HK-2 (cell line): ENCODE results near the gene HPRT1.

Experiments used
- DNase-seq: peaks from one replicate; pipeline ENCODE4 v3.0.0-alpha.2; 2018; ENCODE audit not compliant: unreplicated experiment

The HPRT1 gene

DNA sequence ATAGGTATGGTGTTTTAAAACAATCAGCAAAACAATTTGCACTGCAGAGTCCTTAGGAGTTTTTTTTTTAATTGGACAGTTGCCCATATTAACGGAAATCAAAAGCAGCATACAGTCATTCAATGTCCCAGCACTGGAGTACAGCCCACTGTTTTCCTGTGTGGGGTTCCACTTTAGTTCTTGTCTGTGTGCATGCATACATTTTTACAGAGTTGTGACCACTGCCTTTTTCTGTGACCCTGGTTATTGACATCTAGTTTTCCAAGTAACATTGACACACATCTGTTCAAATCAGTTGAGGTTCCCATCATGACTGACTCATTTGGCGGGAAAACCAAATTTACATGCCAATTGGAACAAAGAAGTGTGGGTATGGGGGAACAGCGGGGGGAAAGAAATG, 83.3 kb downstream of the HPRT1 start:
- DNase-seq = no peak

- DNase-seq = no peak
These were observed 84.2 kb downstream of the HPRT1 start for GRCh38 chrX:134544135-134544512.

DNA sequence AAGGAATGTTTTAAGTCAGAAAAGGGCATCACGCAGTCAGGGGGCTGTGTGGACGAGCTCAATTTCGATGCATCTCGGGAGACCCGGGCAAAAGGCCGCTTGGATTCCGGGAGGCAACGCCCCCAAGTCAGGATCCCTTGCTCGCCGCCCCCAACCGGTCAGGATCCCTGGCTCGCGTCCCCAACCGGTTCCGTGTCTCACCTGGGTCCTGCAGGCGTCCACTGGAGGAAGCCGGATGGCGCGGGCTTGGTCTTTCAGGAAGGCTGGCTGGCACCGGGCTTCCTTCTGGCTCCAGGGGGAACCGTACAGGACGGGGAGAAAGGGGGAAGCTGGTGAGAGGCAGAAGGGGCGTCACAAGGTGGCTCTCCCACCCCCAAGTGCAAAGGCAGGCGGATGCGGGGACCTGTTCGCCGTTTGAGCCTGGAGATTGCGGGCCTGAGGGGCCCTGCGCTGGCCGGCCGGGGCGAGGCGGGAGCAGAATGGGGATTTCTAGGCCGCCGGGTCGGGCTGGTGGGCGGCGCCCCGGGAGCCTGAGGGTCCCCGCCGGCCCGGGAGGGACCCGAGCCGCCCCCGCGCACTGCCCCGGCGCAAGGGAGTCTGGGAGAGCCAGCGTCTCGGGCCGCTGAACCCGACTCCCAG, 84.7 kb downstream of the HPRT1 start:
- no peak for DNase-seq

GRCh38 chrX:134545510-134545909, 85.5 kb downstream of the HPRT1 start:
- no peak for DNase-seq

DNA sequence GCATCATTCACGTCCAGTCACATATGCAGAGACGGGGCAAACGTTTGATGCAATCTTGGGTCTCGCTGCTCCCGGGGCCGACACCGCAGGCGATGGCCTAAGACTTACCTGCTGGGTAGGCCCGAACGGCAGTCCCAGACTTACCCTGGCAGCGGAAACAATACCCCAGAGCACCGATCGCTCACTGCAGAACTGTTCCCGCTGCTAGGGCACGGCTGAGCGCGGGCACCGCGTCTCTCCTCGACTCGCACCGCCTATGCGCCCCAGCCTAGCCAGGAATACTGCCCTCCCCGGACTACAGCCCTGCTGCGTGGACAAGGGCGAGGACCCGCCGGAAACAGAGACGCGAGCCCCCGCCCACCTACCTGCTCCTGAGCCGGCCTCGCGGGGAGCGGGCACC, 86.2 kb downstream of the HPRT1 start:
- DNase-seq = no peak

- DNase-seq = no peak
These were observed 87.2 kb downstream of the HPRT1 start for GRCh38 chrX:134547047-134547679.

- no peak for DNase-seq
These were observed 88.6 kb downstream of the HPRT1 start for GRCh38 chrX:134548257-134549201.
